HEK293 (cell line): ENCODE data around the gene ZNF605.
A peak's percentile ranks its signal among the peaks of the same experiment; 100 is the strongest.

Experiments
- GFI1B ChIP-seq: fragments of 450-650 bp; formaldehyde crosslinking; IDR thresholded peaks from 2 replicates; pipeline ENCODE4 v1.5.1; 2016; ENCODE audit warnings: missing biosample characterization, missing genetic modification characterization
- KLF7 ChIP-seq: fragments of 450-650 bp; formaldehyde crosslinking; IDR thresholded peaks from 2 replicates; pipeline ENCODE4 v1.5.1; 2016; ENCODE audit warnings: missing biosample characterization, missing genetic modification characterization, borderline replicate concordance
- SCRT2 ChIP-seq: fragments of 450-650 bp; formaldehyde crosslinking; IDR thresholded peaks from 2 replicates; pipeline ENCODE4 v1.5.1; 2016; ENCODE audit warnings: missing biosample characterization, missing genetic modification characterization
- ZBTB11 ChIP-seq: fragments of 450-650 bp; formaldehyde crosslinking; conservative IDR thresholded peaks from 2 replicates; pipeline ENCODE4 v1.5.1; 2016; ENCODE audit warnings: low read depth, missing biosample characterization, missing genetic modification characterization
- ZBTB21 ChIP-seq: fragments of 450-650 bp; formaldehyde crosslinking; IDR thresholded peaks from 2 replicates; pipeline ENCODE4 v1.5.1; 2017; ENCODE audit warnings: missing biosample characterization, missing genetic modification characterization
- ZBTB44 ChIP-seq: fragments of 450-650 bp; IDR thresholded peaks from 2 replicates; pipeline ENCODE4 v1.5.1; 2018; ENCODE audit warnings: missing biosample characterization, mild to moderate bottlenecking, missing genetic modification characterization
- ZBTB49 ChIP-seq: fragments of 450-650 bp; formaldehyde crosslinking; IDR thresholded peaks from 2 replicates; pipeline ENCODE4 v1.5.1; 2016; ENCODE audit warnings: missing biosample characterization, missing genetic modification characterization, low read depth
- ZNF248 ChIP-seq: fragments of 450-650 bp; formaldehyde crosslinking; IDR thresholded peaks from 2 replicates; pipeline ENCODE4 v1.5.1; 2017; ENCODE audit warnings: missing biosample characterization, missing genetic modification characterization
- ZNF266 ChIP-seq: fragments of 450-650 bp; formaldehyde crosslinking; IDR thresholded peaks from 2 replicates; pipeline ENCODE4 v1.5.1; 2016; ENCODE audit warnings: missing biosample characterization, missing genetic modification characterization, low read depth
- ZNF280C ChIP-seq: fragments of 450-650 bp; formaldehyde crosslinking; IDR thresholded peaks from 2 replicates; pipeline ENCODE4 v1.5.1; 2016; ENCODE audit warnings: missing biosample characterization, missing genetic modification characterization
- ZNF292 ChIP-seq: fragments of 450-650 bp; formaldehyde crosslinking; IDR thresholded peaks from 2 replicates; pipeline ENCODE4 v1.5.1; 2016; ENCODE audit warnings: low read depth, missing biosample characterization, missing genetic modification characterization, borderline replicate concordance
- ZNF37A ChIP-seq: fragments of 450-650 bp; IDR thresholded peaks from 2 replicates; pipeline ENCODE4 v1.5.1; 2018; ENCODE audit warnings: missing biosample characterization, missing genetic modification characterization
- ZNF398 ChIP-seq: fragments of 450-650 bp; formaldehyde crosslinking; IDR thresholded peaks from 2 replicates; pipeline ENCODE4 v1.5.1; 2017; ENCODE audit warnings: missing biosample characterization, missing genetic modification characterization
- ZNF416 ChIP-seq: fragments of 450-650 bp; formaldehyde crosslinking; IDR thresholded peaks from 2 replicates; pipeline ENCODE4 v1.5.1; 2016; ENCODE audit warnings: missing biosample characterization, missing genetic modification characterization
- ZNF426 ChIP-seq: fragments of 450-650 bp; formaldehyde crosslinking; IDR thresholded peaks from 2 replicates; pipeline ENCODE4 v1.5.1; 2017; ENCODE audit warnings: missing biosample characterization, missing genetic modification characterization, mild to moderate bottlenecking, inconsistent platforms, moderate library complexity
- ZNF433 ChIP-seq: fragments of 450-650 bp; formaldehyde crosslinking; IDR thresholded peaks from 2 replicates; pipeline ENCODE4 v1.5.1; 2016; ENCODE audit warnings: missing biosample characterization, missing genetic modification characterization, low read depth
- ZNF544 ChIP-seq: fragments of 450-650 bp; formaldehyde crosslinking; IDR thresholded peaks from 2 replicates; pipeline ENCODE4 v1.5.0; 2017; ENCODE audit warnings: missing biosample characterization, missing genetic modification characterization
- ZNF549 ChIP-seq: fragments of 450-650 bp; IDR thresholded peaks from 2 replicates; pipeline ENCODE4 v1.5.1; 2018; ENCODE audit warnings: missing biosample characterization, missing genetic modification characterization, mild to moderate bottlenecking, inconsistent platforms, moderate library complexity
- ZNF558 ChIP-seq: fragments of 450-650 bp; formaldehyde crosslinking; IDR thresholded peaks from 2 replicates; pipeline ENCODE4 v1.5.1; 2016; ENCODE audit warnings: missing biosample characterization, missing genetic modification characterization
- ZNF571 ChIP-seq: fragments of 450-650 bp; formaldehyde crosslinking; IDR thresholded peaks from 2 replicates; pipeline ENCODE4 v1.5.0; 2017; ENCODE audit warnings: missing biosample characterization, missing genetic modification characterization
- ZNF621 ChIP-seq: fragments of 450-650 bp; formaldehyde crosslinking; IDR thresholded peaks from 2 replicates; pipeline ENCODE4 v1.5.1; 2017; ENCODE audit warnings: missing biosample characterization, missing genetic modification characterization
- ZNF629 ChIP-seq: fragments of 450-650 bp; formaldehyde crosslinking; IDR thresholded peaks from 2 replicates; pipeline ENCODE4 v1.5.1; 2017; ENCODE audit warnings: missing biosample characterization, missing genetic modification characterization
- ZNF658 ChIP-seq: fragments of 450-650 bp; formaldehyde crosslinking; IDR thresholded peaks from 2 replicates; pipeline ENCODE4; 2016; ENCODE audit warnings: missing biosample characterization, missing genetic modification characterization
- ZNF664 ChIP-seq: fragments of 450-650 bp; formaldehyde crosslinking; IDR thresholded peaks from 2 replicates; pipeline ENCODE4 v1.5.1; 2016; ENCODE audit warnings: missing biosample characterization, missing genetic modification characterization
- ZNF670 ChIP-seq: fragments of 450-650 bp; formaldehyde crosslinking; IDR thresholded peaks from 2 replicates; pipeline ENCODE4 v1.5.1; 2016; ENCODE audit warnings: missing biosample characterization, missing genetic modification characterization, low read depth
- ZNF677 ChIP-seq: fragments of 450-650 bp; IDR thresholded peaks from 2 replicates; pipeline ENCODE4 v1.5.0; 2018; ENCODE audit warnings: missing biosample characterization, mild to moderate bottlenecking, missing genetic modification characterization, moderate library complexity
- ZNF785 ChIP-seq: fragments of 450-650 bp; formaldehyde crosslinking; IDR thresholded peaks from 2 replicates; pipeline ENCODE4 v1.5.1; 2016; ENCODE audit warnings: missing biosample characterization, missing genetic modification characterization
- ZNF837 ChIP-seq: fragments of 450-650 bp; formaldehyde crosslinking; IDR thresholded peaks from 2 replicates; pipeline ENCODE4 v1.5.1; 2016; ENCODE audit warnings: missing biosample characterization, missing genetic modification characterization

The ZNF605 gene

GRCh38 chr12:132951649-132952048, 4.5 kb downstream of the ZNF605 start (continued):
- TF ChIP-seq ZNF558 (tag by site-specific recombination): no peak
- TF ChIP-seq KLF7 (tag by site-specific recombination): no peak
- TF ChIP-seq ZNF416 (tag by site-specific recombination): peak; percentile 5; the same call in 1 of the 2 replicates
- no peak for TF ChIP-seq ZNF837 (tag by site-specific recombination)
- TF ChIP-seq ZNF292 (tag by site-specific recombination): no peak
- no peak for TF ChIP-seq ZNF664 (tag by site-specific recombination)
- TF ChIP-seq ZNF426 (tag by site-specific recombination): no peak
- no peak for TF ChIP-seq ZNF398 (tag by site-specific recombination)
- 0 out of 2 replicates have a peak, but pooled peaks have one; percentile 20 for TF ChIP-seq ZNF266 (tag by site-specific recombination)
- TF ChIP-seq ZNF658 (tag by site-specific recombination): 0 out of 2 replicates have a peak, but pooled peaks have one; percentile 45
- no peak for TF ChIP-seq ZNF37A (tag by site-specific recombination)
- TF ChIP-seq ZNF571 (tag by site-specific recombination): 0 out of 2 replicates have a peak, but pooled peaks have one; percentile 17
- no peak for TF ChIP-seq ZNF629
- no peak for TF ChIP-seq ZNF433 (tag by site-specific recombination)
- no peak for TF ChIP-seq ZBTB11 (tag by site-specific recombination)
- no peak for TF ChIP-seq GFI1B (tag by site-specific recombination)
- no peak for TF ChIP-seq ZBTB21 (tag by site-specific recombination)
- TF ChIP-seq ZNF544: no peak
- peak; percentile 98 for TF ChIP-seq ZNF280C
- no peak for TF ChIP-seq ZNF677
- no peak for TF ChIP-seq SCRT2 (tag by site-specific recombination)
- no peak for TF ChIP-seq ZNF549 (tag by site-specific recombination)
- TF ChIP-seq ZNF621: 0 out of 2 replicates have a peak, but pooled peaks have one; percentile 56
- peak; percentile 77; the same call in 1 of the 2 replicates for TF ChIP-seq ZNF248 (tag by site-specific recombination)
- no peak for TF ChIP-seq ZBTB49 (tag by site-specific recombination)
- peak; percentile 81 for TF ChIP-seq ZNF785 (tag by site-specific recombination)
- 0 out of 2 replicates have a peak, but pooled peaks have one; percentile 13 for TF ChIP-seq ZNF670 (tag by site-specific recombination)
- no peak for TF ChIP-seq ZBTB44
